Adipocyte (in vitro differentiated cells): Measurements from ENCODE around the gene OSCP1.

Experiments used
- DNase-seq: peaks from one replicate; pipeline ENCODE4 v3.0.0-alpha.2; 2015; ENCODE audit warnings: low read depth
- H3K27me3 ChIP-seq: replicated peaks from 2 replicates; pipeline ENCODE4 v1.7.0; 2013; ENCODE audit warnings: mild to moderate bottlenecking, low read length, moderate library complexity; ENCODE audit not compliant: control insufficient read depth, insufficient read depth
- H3K36me3 ChIP-seq: 2 replicates; pipeline ENCODE4 v1.7.0; 2013; ENCODE audit warnings: low read length, mild to moderate bottlenecking, moderate library complexity; ENCODE audit not compliant: control insufficient read depth, insufficient read depth, severe bottlenecking
- H3K4me1 ChIP-seq: 2 replicates; pipeline ENCODE4 v1.7.0; 2013; ENCODE audit warnings: mild to moderate bottlenecking, low read length, moderate library complexity; ENCODE audit not compliant: control insufficient read depth, insufficient read depth
- H3K4me3 ChIP-seq: 2 replicates; pipeline ENCODE4 v1.7.0; 2013; ENCODE audit warnings: mild to moderate bottlenecking, low read length, moderate library complexity
- H3K9ac ChIP-seq: 2 replicates; pipeline ENCODE4 v1.7.0; 2013; ENCODE audit warnings: mild to moderate bottlenecking, low read length, moderate library complexity
- H3K9me3 ChIP-seq: 2 replicates; pipeline ENCODE4 v1.7.0; 2013; ENCODE audit warnings: mild to moderate bottlenecking, low read length, moderate library complexity; ENCODE audit not compliant: control insufficient read depth

The OSCP1 gene

DNA sequence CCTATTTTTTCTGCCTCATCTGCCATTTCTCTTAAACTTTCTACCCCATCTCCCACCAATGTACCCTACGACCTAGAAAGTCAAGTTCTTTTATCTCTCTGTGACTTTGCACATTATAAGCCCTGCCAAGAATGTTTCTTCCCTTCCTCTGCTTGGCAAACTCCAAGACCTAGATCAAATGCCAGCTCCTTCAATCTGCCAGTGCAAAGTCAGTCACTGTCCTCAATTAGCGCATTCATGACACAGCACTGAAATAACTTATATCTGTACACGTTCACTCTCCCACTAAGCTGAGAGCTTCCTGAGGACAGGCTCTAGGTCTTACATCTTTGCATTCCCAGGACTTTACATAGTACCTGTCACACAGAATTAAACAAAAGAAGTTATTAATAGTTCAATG lies 31.1 kb downstream of the OSCP1 start:
- peak overlapping the region; percentile 22 for H3K4me3 ChIP-seq
- peaks cover 16% of the 10 kb centered on the region for H3K36me3 ChIP-seq
- DNase-seq, result no peak
- no peaks in the 10 kb centered on the region for H3K27me3 ChIP-seq
- peak overlapping the region; percentile 53 for H3K9ac ChIP-seq
- no peaks in the 10 kb centered on the region for H3K9me3 ChIP-seq
- peaks cover 32% of the 10 kb centered on the region for H3K4me1 ChIP-seq

DNA sequence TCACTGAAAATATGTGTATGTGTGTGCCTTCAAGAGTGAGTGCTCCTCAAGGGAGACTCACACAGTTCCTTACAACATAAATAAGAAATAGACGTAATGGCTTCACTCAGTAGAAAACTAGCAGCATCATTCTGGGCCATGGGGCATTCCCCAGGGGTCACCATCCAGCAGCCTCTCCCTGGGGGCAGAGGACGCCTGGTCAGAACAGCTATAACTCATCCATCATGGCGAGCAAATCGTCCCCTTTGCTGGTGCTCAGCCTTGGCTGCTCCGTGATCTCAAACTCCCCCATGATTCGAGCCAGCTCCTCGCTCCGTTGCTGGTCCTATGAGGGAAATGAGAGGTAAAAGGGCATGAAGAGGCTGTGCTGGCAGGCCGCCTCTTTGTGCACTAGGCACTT lies 32.3 kb downstream of the OSCP1 start:
- peaks cover 32% of the 10 kb centered on the region for H3K4me1 ChIP-seq
- no peak overlapping the region for H3K4me3 ChIP-seq
- H3K27me3 ChIP-seq, result no peaks in the 10 kb centered on the region
- H3K9me3 ChIP-seq, result no peaks in the 10 kb centered on the region
- DNase-seq, result no peak
- H3K36me3 ChIP-seq, result peaks cover 14% of the 10 kb centered on the region
- no peak overlapping the region for H3K9ac ChIP-seq

DNA sequence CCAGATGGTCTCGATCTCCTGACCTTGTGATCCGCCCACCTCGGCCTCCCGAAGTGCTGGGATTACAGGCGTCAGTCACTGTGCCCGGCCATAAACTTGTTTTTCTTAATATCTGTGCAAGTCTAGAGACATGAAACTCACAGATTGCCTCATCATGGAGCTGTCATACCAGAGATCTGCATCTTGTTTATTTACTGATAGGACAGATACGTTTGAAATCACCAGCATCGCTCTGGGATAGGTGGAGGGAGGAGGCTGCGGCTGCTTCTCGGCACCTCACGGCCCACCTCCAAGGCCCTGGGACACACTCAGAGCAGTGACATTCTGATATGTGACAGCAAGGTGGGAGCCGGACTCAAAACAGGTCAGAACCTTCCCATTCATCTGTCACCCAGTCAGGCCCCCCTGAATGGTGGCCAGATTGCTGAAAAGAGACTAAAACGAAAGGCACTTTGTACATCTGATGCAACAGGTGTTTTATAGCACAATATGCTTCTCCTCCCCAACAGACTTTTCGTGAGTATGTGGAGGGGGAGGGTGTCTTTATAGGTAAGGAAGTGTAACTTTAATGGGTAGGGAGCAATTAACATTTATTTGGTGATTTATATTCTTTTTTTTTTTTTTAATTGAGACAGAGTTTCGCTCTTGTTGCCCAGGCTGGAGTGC lies 34.5 kb downstream of the OSCP1 start:
- Histone ChIP-seq H3K9ac (no peak overlapping the region), H3K9me3 (no peaks in the 10 kb centered on the region)

DNA sequence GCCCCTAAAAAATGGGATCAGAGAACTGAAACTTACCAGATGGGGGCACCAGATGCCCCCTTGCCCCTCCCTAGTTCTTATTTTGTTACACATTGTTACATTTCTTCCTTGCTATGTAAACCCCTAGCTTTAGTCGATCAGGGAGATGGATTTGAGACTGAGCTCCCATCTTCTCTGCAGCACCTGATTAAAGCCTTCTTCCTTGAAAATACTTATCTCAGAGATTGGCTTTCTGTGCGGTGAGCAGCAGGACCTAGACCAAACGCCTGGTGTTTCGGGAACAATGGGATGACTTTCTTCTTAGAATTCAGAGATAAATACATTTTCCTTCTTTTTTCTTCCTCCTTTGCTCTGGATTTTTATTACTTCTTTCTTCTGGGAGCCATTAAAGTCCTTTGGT lies 35.9 kb downstream of the OSCP1 start:
- Histone ChIP-seq H3K27me3 (no peaks in the 10 kb centered on the region), H3K9ac (no peak overlapping the region), H3K9me3 (no peaks in the 10 kb centered on the region), H3K4me1 (peaks cover 18% of the 10 kb centered on the region), H3K4me3 (no peak overlapping the region), H3K36me3 (peaks cover 2% of the 10 kb centered on the region)
- no peak for DNase-seq

More for the DNA sequence above, 34.5 kb downstream of the OSCP1 start:
- H3K27me3 ChIP-seq, result no peaks in the 10 kb centered on the region
- DNase-seq, result no peak
- peaks cover 2% of the 10 kb centered on the region for H3K36me3 ChIP-seq
- no peak overlapping the region for H3K4me3 ChIP-seq
- peaks cover 32% of the 10 kb centered on the region for H3K4me1 ChIP-seq

DNA sequence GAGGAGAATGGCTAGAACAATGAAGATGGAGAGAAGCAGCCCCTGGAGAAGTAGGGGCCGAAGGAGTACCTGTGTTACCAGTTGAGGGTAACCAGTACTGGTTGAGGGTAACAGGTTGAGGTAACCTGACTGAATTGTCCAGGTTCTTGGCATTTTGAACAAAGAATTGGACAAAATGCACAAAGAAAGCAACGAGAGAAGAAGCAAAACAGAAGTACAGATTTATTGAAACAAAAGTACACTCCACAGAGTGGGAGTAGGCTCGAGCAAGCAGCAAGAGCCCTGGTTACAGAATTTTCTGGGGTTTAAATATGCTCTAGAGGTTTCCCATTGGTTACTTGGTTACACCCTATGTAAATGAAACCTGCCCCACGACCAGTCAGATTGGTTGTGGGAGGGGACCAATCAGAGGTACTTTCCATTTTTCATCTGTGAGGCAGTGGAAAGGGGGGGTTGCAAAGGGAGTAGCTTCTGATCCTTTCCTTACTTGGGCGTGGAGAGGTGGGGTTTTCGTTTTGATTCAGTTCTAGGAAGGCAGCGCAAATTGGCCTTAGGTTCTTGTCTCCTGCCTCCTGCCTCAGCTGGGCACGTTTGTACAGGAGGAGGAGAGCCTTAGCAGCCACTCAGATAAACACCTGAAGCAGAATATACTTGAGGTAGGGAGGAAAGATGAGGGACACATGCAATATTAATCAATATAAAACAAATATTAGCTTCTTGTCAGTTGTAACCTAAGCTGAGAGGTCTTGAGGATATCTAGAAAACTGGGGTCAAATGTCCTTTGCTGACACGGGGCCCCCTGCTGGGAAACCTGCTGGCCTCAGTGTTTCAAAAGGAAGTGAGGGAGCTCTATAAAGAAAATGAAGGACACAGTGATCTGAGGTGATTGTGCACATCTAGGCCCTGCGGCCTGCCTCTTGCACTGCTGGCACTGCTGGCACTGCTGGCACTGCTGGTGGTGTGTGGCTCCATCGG lies 38.3 kb downstream of the OSCP1 start:
- Histone ChIP-seq H3K27me3 (no peaks in the 10 kb centered on the region), H3K36me3 (peaks cover 2% of the 10 kb centered on the region), H3K4me3 (no peak overlapping the region), H3K4me1 (no peaks in the 10 kb centered on the region), H3K9ac (no peak overlapping the region), H3K9me3 (no peaks in the 10 kb centered on the region)
- no peak for DNase-seq

DNA sequence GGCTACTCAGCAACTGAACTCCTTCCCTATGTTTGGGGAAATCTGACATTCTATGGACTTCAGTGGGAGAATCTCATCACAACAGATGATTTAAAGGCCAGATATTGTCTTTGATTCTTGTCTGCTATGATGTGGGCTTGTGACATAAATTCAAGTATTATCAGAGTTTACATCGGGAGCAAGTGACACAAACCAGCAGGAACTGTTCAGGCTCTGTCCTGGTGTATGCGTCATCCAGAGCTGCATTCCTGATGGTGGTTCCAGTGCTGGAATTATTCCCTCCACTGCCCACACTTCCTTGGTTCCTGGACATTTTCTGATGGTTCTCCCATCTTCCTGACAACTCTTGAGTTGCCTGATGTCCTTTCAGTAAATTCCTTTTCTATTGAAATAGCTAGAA lies 41.8 kb downstream of the OSCP1 start:
- Histone ChIP-seq H3K36me3 (peaks cover 2% of the 10 kb centered on the region), H3K4me3 (no peak overlapping the region), H3K27me3 (no peaks in the 10 kb centered on the region), H3K4me1 (no peaks in the 10 kb centered on the region), H3K9me3 (no peaks in the 10 kb centered on the region), H3K9ac (no peak overlapping the region)
- DNase-seq, result peak; percentile 71

DNA sequence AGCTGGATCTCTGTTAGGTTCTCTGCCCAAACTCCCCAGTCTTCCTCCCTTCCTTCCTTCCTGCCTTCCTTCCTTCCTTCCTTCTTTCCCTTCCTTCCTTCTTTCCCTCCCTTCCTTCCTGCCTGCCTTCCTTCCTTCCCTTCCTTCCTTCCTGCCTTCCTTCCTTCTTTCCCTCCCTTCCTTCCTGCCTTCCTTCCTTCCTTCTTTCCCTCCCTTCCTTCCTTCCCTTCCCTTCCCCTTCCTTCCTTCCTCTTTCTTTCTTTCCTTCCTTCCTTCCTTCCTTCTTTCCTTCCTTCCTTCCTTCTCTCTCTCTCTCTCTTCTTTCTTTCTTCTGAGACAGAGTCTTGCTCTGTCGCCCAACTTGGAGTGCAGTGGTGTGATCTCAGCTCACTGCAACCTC lies 43.8 kb downstream of the OSCP1 start:
- Histone ChIP-seq H3K9me3 (no peaks in the 10 kb centered on the region), H3K36me3 (no peaks in the 10 kb centered on the region), H3K9ac (no peak overlapping the region), H3K4me3 (no peak overlapping the region), H3K4me1 (no peaks in the 10 kb centered on the region), H3K27me3 (no peaks in the 10 kb centered on the region)
- no peak for DNase-seq

DNA sequence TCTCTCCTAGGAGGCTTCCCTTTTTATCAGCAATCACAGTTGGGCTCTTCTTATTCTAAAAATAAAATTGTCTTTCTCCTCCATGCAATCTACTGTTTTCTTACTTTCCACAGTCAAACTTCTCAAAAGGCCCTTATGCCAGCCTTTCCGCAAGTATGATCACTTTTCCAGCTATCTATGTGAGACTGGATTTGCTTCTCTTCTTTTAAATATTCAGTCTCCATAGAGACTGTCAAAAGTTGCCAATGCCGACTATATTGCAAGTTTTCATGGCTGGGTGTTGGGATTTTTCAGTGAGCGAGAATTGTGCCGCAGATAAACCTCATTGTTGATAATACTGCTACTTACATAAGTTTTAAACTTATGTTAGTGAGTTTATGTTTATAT lies 47.8 kb downstream of the OSCP1 start:
- Histone ChIP-seq H3K4me3 (no peak overlapping the region), H3K36me3 (no peaks in the 10 kb centered on the region), H3K9me3 (no peaks in the 10 kb centered on the region), H3K9ac (no peak overlapping the region), H3K4me1 (peaks cover 4% of the 10 kb centered on the region), H3K27me3 (no peaks in the 10 kb centered on the region)
- DNase-seq, result no peak

DNA sequence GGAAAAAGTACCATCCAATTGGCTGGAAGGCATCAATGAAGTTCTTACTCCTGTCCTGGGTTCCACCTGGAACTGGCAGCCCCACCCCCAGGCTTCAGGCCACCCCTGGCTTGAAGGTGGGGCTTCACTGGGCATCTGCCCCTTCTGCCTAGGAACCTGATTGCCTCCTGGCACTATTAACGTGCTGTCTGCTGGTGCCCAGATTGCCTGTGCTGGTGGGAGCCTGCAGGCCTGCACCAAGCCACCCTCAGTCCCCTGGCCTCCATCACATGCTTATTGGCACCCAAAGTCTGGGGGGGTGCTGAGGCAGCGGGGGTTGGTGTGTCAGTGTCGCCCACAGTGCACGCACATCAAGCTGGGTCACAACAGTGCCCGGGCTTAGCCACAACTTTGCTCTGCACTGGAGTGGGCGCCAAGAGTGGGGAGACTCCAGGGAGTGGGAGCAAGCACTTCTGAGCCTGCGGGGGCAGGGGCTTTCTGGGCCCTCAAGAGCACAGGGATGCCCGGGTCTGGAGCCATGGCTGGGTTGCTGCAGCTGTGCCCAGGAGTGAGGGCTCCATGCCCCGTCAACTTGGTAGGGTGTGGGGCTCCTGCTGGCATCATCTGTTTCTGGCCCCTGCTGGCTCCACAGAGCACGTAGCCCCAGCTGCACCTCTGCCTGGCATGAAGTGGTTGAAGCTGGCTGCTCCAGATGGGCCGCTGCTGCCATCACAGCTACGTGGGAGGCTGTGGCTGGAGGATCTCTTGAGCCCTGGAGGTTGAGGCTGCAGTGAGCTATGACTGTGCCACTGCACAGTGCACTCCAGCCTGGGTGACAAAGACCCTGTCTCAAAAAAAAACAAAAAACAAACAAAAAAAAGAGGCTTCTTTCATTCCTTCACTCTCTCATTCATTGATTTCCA lies 48.4 kb downstream of the OSCP1 start:
- Histone ChIP-seq H3K36me3 (no peaks in the 10 kb centered on the region), H3K4me1 (peaks cover 6% of the 10 kb centered on the region), H3K27me3 (no peaks in the 10 kb centered on the region), H3K9ac (peak overlapping the region; percentile 89), H3K9me3 (no peaks in the 10 kb centered on the region), H3K4me3 (peak overlapping the region; percentile 86)
- DNase-seq, result no peak

DNA sequence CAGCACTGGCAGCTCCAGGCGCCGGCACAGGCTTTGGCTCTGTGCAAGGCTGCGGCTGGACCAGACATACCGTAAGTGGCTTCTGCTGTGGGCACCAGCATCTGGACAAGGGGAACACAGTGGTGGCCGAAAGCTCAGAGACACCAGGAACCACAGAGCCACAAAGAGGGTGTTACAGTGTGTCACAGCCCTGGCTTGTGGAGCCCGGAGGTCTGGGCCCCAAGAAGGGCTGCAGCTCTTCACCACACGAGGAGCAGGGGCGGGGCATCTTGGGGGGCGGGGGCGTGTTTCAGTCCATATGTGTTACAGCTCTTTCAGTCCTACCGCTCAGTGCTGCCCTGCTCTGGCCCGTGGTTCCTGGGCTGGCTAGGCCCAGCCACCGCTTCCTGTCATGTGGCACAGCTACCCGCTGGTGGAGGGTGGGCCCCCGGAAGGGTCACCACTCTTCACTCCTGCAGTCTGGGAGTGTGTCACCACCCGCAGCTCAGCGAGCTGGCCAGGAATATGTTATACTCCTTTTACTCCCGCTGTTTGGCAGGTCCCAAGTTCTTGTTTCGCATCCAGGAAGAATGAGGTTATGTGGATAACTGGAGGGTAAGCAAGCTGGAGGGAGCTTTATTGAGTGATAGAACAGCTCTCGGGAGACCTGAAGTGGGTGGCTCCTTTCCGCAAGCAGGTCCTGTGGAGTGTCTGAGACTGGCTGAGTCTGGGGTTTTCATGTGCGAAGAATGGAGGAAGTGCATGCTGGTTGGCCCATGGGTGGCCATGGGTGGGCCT lies 49.2 kb downstream of the OSCP1 start:
- peaks cover 14% of the 10 kb centered on the region for H3K4me1 ChIP-seq
- DNase-seq, result no peak
- no peaks in the 10 kb centered on the region for H3K27me3 ChIP-seq
- H3K4me3 ChIP-seq, result peak overlapping the region; percentile 86
- H3K36me3 ChIP-seq, result no peaks in the 10 kb centered on the region
- no peaks in the 10 kb centered on the region for H3K9me3 ChIP-seq
- peak overlapping the region; percentile 89 for H3K9ac ChIP-seq
